HG03039 (cell line): ENCODE measurements around the gene LRRC36.

Experiments
- ATAC-seq: cut with Tn5 transposase; IDR thresholded peaks from one replicate; pipeline ENCODE4 v1.9.1; 2021; ENCODE audit warnings: mild to moderate bottlenecking, moderate library complexity; ENCODE audit not compliant: unreplicated experiment

Gene LRRC36

DNA sequence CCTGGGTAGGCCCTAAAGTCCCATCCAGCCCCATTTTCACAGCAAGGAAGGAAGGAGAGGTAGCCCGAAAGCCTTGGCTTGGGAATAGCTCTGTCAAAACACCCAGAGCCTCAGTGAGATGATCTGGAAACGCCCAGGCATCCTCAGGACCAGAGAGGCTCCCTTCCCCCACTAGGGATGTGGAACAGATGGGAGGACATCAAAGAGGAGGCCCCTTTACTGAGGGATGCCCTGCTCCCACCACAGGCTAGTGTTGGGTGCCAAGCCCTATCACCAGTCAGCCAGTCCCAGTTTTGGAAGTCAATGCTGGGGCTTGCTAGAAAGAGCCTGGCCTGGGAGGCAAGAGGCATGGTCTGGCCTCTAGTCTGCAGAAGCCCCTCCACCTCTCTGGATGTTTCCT lies 62.0 kb downstream of the LRRC36 start:
- no peak for ATAC-seq

DNA sequence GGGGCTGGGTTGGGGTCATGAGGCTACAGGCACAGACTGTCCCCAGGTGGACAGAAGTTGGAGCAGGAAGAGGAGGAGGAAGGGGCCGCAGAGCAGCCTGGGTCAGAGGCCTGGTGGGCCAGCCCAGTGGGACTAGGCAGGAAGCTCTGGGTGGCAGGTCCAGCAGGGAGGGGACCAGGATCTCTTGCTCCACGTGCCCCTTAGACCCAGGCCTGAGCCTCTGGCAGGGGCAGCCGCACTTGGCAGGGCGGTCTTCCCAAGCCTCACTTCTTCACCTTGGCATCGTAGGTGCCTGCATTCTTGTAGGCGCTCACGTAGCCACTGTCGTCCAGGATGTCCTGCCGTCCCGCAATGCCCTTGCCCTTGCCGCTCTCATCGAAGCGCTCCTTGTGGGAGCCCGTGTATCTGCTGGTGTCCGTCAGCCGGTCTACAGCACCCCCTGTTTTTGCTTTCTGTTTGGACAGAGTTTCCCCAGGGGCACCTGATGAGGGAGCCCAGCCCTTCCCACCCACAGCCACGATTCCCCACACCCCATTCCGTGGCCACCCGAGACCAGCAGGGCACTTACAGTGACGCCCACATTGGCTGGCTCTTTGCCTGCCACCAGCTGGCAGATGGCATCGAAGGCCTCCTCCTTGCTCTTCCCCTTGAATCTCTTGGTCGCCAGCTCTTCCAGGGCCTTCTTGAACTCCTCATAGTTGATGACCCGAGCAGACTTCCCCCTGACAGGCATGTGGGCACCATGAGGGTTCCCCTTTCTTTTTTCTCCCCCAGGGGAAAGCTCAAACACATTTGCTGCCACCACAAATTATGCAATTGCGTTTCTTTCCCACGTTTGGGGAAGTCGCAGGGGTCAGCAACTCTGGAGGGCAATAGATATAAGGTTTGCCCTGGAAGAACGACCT lies 63.5 kb downstream of the LRRC36 start:
- ATAC-seq: no peak

DNA sequence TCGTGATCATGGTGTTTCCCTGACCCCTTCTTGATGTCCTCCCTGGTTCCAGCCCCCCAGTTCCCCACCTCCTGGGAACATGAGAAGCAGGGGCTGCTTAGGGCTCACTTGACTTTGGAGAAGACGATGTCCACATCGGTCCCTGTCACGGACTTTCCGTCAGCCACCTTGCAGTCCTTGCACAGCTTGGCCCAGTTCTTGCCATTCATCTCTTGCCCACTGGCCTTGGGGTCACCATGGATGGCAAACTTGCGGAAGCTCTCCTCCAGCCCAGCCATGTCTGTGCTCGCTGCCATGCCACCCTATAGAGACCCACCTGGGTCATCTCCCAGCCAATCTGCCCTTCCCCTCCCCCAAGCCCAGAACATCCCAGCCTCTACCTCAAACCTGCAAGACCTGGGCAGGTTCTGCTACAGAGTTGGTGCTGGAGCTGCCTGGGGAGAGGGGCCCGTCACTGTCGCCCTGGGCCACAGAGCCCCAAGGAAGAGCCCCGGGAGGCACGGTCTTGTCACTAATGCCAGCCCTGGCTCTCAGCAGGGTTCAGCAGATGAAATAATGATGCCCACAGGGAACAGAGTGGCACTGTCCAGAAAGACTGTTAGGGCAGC lies 64.3 kb downstream of the LRRC36 start:
- no peak for ATAC-seq

DNA sequence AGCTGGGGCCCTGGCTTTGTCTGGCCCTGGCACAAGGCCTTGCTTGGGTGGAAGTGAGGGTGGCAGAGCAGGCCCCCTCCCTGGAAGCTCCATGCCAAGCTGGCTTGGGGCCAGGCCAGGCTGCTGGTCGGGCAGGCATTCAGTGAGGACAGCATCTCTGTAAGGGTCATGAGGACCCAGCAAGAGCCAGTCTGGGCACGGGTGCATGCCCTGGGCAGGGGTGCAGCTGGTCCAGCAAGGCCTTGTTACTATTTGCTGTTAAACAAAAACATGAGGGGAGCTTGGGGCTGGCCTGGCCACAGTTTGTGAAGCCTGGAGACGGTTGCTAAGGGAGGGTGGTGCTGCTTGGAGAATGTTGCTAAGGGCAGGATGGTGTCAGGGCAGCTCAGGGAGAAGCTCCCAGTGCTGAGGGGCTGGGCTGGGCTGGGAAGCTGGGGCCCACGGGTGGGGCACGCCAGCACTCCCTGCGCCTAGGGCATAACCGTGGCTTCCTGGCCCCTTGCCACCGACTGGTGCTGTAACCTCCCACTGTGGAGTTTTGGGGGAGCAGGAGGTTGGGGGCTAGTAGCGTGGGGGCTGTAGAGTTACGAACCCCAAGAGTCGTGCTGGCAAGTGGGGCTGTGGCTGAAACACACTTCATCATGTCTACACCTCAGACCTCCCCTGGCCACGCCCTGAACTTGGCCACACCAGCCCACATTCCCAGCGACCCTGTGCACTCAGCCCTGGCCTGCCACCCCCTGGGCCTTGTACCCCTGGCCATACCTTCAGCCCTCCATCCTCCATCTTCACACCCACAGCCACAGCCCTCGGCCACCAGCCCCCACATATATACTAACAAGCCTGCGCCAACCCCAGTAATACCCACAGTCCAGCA lies 65.0 kb downstream of the LRRC36 start:
- no peak for ATAC-seq

DNA sequence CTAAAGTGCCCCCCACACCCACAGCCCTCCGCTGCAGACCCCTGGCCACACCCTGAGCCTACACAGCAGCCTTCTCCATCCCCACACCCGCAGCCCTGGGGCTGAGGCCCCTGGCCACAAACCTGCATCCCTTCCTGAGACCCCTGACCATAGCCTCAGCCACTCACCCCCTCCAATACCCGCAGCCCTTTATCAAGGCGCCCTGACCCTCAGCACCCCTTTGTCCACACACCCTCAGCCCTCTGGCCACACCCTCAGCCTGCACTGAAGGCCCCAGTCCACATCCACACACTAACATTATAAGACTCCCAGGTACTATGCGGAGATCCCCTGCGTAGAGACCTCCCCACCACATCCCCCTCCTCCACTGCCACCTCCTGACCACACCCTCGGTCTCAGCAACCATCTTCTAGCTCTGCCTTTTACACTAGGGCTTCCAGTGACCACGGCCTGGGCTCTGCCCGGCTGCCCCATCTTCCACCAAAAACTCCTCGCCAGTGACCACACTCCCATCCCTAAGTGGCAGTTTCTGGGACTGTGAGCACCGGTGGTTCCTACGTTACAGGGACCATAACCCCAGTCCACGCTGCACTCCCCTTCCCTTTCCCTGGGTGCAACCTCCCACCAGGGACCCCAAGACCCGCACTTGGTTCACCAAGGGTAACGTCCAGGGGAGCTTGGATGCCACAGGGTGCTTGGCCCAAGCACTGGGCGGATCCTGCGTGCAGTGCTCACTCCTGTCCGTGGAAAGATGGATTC lies 65.9 kb downstream of the LRRC36 start:
- ATAC-seq: no peak

DNA sequence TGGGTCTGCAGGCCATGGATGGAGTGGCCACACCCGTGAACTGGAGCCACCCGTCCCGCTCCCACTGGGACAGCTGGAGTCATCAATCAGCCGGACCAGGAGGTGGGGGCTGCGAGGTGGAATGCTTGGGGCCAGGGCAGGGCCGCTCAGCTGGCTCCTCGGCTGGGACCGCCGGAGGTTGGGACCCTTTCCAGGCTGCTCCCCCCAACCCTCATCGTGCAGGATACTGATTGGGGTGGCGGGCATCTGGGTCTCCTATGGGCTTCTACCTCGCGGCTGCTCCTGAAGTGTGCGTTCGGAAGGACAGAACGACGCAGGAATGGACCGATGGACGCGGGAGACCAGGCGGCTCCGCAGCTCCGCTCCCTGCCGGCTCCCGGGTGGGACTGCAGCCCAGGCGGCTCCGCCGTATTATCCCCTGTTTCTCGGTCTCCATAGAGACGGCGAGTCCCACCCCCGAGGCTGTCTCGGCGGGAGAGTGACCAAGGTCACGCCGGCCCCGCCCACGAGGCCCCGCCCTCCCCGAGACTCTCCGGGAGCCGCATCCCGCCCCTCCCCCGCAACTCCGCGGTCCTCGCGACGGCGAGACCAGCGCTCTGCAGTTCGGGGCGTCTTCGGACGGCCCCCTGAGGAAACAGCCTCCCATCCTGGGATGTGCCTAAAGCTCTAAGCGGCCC lies 66.6 kb downstream of the LRRC36 start, which contains the start of gene TPPP3:
TSS of gene TPPP3 (minus strand) at position 388 of the 677 bp plus-strand sequence. CDS start 2,387 bp downstream, outside the sequence.
- no peak for ATAC-seq

DNA sequence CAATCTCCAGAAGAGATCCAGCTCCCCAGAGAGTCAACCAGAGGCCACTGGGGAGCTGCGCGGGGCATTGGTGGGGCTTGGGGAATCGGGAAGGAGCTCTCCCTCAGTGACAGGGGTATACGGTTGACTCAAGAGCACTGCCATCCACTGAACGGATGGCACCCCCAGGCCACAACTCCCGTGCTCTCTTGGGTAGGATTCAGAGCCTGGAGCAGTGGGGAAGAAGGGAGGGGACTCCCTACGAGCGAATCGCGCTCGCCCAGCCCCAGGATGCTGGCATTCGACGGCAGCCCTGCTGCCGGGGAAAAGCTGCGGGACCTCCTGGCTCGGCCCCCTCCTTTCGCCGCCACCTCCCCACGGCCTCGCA lies 67.2 kb downstream of the LRRC36 start:
- ATAC-seq: no peak

DNA sequence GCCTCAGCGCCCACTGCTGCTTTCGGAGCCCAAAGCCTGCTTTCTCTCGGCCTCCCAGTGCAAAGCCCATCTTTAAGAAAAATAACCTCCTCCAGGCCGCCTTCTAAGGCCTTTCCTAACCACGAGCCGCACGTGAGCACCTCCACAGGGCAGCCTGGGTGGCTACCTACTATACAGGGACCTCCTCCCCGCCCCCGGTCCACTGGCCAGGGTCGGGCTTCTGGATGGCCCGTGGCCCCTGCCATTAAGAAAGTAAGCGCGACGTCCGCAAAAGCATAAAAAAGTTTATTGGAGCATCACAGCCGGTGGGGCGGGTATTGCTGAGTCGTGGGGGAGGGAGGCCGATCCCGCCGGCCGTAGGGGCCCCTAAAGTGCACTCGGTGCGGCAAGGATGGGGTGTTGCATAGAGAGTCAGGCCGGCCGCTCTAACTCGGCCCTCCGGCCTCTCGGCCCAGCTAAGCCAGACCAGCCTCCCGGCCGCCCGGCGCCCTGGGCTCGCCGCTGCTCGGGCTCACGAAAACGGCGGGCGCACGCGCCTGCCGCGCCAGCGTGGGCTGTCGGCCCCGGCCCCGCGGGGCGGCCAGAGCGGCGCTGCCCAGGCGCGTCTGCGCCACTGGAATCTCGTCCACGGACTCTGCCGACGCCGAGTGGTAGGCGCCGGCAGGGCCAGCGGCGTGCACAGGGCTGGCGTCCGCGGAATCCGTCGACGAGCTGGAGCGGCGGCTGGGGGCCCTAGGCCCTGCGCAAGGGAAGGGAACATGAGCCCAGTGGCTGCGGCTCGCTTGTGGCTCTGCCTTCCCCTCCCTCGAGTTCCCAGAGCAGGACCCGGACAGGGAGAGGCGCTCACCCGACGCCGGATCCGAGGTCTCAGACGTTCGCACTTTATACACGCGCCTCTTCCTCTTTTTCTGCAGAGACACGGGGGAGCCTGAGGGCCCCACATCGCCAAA lies 67.8 kb downstream of the LRRC36 start:
- ATAC-seq: no peak

DNA sequence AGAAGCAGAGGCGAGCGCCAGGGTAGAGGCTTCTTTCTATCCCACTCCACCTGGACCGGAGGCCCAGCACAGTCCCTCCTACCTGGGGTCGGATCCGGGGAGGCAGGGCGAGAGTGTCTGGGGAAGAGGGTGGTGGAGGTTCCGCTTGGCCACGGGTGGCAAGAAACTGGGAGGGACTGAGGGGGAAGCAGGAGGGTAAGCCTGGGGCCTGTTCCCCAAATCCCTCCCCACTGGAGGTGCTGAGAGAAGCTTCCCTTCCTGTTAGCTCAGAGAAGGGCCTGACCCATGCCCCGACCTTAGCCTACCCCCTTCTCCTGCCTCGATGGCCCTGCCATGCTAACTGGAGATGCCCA lies 68.5 kb downstream of the LRRC36 start:
- no peak for ATAC-seq

DNA sequence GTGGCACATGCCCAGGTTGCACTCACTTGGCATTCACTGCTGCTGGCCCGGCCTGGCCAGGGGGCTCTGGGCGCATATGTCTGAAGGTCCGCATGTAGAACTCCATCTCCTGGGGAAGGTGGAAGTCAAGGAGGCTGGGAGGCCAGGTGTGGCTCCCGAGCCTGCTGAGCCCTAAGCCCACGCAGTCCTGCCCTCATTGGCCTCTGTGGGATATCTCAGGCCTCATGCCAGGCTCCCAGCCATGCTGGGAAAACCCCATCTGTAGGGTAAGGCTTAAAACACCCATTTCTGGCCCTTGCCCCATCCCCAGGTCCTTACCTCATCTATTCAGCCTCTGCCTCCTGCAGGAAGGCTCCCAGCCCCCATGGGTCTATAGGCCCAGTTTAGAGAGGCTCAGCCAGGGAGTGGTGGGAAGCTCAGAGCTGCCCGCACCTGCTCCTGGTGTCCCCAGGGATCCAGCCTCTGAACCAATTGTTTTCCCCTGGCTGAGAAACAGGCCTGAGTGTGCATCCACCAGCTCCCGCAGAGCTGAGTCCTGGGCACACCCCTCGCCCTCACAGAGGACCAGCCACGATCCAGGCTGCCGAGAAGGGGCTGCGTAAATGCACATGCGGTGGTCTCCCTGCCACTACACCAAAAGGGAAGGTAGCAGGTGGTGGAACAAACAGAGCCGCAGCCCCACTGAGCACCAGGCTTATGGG lies 69.0 kb downstream of the LRRC36 start:
- ATAC-seq: no peak

DNA sequence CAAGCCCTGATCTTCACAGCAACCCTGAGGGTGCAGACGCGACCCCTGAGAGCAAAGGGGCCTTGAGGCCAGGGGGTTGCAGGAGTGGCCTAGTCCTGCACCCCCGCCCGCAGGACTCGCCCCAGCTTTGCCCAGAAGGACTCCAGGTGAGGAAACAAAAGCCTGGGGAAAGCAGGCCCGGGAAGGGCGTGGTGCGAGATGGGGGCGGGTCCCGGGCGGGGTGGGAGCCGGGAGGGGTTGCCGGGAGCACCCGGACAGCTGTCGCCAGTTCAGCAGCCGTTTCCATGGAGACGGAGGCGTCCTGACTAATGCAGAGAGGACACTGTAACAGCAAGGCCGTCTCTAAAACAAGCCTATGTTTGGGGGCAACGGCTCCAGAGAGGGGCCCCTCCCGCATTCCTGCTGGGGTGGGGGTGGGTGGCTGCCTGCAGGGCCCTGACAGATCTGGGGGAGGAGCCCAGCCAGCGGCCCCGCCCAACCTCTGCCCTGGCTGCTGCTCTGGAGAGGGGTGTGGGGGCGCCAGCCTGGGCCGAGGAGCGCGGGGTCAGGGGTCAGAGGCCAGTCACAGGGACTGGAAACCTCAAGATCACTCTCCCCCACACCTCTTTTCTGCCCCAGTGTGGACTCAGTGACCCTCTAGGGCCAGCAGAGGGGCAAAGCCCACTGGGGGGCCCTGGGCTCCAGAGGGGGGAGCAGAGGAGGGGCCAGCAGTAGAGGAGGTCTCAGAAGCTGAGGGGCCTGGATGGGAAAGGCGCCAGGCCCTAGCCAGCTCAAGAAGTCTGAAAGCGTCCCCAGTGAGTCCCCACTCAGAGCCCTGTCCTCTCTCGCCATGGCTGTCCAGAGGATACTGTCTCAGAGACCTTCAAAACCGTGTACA lies 69.8 kb downstream of the LRRC36 start:
- ATAC-seq: no peak

DNA sequence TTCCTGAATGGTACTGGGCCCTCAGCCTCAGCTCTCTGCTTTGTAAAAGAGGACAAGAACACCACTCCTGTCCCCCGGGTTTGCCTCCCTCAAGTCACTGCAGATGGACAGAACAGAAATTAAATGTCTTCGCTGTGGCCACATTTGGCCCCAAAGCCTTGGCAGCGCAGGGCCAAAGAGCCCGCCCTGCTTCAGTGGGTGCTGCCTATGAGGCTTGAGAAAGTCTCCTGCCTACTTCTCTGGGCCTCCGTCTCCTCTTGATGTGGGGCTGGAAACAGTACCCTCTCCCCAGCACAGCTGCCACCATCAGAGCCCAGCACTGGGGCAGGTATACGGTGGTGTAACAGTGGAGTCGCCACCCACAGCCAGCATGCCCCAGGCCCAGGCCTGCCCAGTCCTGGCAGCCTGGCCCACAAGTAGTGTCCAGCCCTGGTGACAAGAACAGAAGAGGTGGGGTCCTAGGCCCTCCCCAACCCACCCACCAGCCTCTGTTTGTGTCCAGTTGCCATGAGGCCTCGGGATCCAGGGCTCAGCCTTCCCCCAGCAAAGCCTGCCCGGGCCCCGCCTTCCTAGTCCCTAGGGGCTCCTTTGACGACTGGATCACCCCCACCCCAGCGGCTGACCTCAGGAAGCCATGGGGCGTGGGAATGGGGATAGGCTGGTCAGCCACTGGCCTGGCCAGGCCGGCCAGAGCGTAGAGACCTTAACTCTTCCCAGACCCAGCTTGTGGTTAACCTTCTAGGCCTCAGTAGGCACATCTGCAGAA lies 70.6 kb downstream of the LRRC36 start:
- no peak for ATAC-seq

DNA sequence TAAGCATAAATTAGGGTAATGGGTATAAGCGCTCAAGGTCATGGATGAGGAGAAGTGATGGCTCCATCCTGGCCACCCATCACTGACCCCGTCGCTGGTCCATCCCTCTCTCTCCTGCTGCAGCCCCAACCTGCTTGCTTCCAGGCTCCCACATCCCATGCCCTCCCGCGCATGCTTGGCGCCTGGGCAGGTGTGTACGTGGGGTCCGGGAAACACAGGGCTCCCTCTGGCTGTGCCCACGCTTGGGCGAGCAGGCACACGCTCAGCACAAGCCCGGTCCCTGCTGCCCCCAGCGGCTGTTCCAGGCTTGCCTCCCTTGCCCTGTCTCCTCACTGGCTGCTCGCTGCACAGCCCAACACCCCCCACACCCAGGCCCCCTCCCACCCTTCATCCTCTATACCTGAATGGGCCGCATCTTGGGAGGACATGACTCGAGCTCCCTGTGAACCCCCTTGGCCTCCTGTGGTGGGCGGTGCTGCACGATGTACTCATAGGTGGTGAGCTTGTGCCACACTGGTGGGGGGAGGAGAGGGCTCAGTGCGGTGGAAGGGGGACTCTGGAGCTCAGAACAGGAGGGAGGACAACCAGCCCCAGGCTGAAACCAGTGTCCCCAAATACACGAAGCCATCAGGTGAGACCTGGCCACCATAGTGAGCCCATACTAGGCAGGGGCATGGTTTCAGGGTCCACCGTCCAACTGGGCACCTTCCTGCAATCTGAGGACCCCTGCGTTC lies 71.4 kb downstream of the LRRC36 start:
- ATAC-seq: no peak

DNA sequence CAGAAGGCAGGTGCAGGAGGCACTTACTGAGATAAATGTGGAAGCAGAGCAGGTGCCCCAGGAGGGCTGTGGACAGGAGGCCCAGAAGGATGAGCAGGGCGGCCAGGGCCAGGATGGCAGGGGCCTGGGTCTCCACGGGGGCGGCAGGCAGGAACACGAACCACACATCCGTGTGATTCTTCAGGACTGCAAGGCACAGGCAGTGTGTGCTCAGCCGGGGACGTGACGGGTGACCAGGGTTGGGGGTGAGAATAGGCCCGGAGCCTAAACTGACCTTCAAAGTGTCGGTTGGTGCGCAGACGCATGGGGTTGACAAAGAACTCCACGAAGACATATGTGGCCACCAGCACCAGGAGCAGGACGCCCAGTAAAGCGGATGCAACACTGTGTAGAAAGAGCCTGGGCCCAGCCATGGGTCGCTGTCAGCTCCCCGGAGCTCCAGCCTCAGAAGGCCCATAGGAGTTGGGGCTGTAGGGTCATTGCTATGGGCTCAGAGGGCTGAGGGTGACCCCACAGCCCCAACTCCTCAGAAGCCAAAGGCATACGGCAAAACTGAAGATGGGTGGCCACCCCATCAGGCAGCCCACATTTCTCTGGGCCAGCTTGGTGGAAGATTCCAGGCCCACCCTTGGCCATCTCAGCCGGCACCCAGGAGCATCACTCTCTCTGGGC lies 72.1 kb downstream of the LRRC36 start:
- no peak for ATAC-seq

DNA sequence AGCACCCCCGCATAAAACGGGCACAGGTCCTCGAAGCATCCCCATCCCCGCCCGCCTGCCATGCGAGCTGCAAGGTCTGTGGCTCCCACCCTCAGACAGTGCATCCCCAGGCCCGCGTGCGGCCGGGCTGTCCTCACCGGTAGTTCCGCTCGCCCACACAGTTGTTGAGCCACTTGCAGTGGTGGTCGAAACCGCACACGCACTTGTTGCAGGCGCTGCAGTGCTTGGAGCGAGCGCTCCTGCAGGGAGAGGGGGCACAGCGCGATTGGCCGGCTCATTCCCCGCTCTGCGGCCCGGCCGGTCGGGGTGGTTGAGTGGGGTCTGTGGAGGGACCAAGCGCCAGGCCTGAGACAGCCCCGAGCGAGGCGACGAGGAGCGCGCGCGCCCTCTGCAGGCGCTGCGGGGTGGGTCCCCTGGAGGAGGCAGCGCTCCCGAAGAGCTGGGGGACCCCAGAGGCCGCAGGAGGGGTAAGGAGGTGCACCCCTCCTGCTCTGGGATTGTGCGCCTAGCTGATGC lies 72.7 kb downstream of the LRRC36 start:
- ATAC-seq: no peak
